HEK293 (cell line): ENCODE measurements around the gene DENND1A.

Experiments used
- CTCF ChIA-PET: fragments of 350-600 bp; formaldehyde crosslinking; extraction: SDS; loops from one replicate; lab custom pipeline; 2021; ENCODE audit warnings: antibody characterized with exemption; lab: Yijun Ruan, JAX
- POLR2A ChIA-PET: fragments of 300-600 bp; formaldehyde crosslinking; extraction: SDS; loops from one replicate; lab custom pipeline; 2020; ENCODE audit warnings: antibody characterized with exemption, inconsistent platforms; lab: Yijun Ruan, JAX
- H3K27ac ChIP-seq: fragments of 200-500 bp; sonication (Bioruptor generic); 2 replicates; pipeline ENCODE4 v1.5.1; 2014; ENCODE audit warnings: low read depth, low read length, control low read depth, inconsistent platforms; ENCODE audit errors: extremely low read depth
- H3K36me3 ChIP-seq, 2 experiments: fragments of 200-500 bp in 1 of 2; sonication (Bioruptor generic) in 1 of 2; 1 replicate in 1 of 2; 2 replicates in 1 of 2; pipeline ENCODE4 v1.5.1; 2014 to 2017; ENCODE audit warnings: inconsistent platforms in 2 of 2, low read length in 2 of 2; ENCODE audit not compliant: control insufficient read depth in 2 of 2, insufficient read depth in 1 of 2
- H3K4me1 ChIP-seq: fragments of 200-500 bp; sonication (Bioruptor generic); 2 replicates; pipeline ENCODE4 v1.5.1; 2014; ENCODE audit warnings: mild to moderate bottlenecking, low read length, inconsistent platforms; ENCODE audit not compliant: control insufficient read depth, insufficient read depth
- H3K4me3 ChIP-seq: 2 replicates; pipeline ENCODE4 v1.5.1; 2011; ENCODE audit warnings: low read depth, mild to moderate bottlenecking, control low read depth, low read length, moderate library complexity
- H3K9me3 ChIP-seq: fragments of 200-500 bp; sonication (Bioruptor generic); 2 replicates; pipeline ENCODE4 v1.5.1; 2014; ENCODE audit warnings: low read depth, low read length, inconsistent platforms; ENCODE audit not compliant: control insufficient read depth, insufficient read depth
- HOXA7 ChIP-seq: sonication (generic); formaldehyde crosslinking; IDR thresholded peaks from 2 replicates; pipeline ENCODE4 v1.8.1; 2022; ENCODE audit warnings: missing genetic modification reagents, borderline replicate concordance
- KLF7 ChIP-seq: fragments of 450-650 bp; formaldehyde crosslinking; IDR thresholded peaks from 2 replicates; pipeline ENCODE4 v1.5.1; 2016; ENCODE audit warnings: missing biosample characterization, missing genetic modification characterization, borderline replicate concordance
- PRDM6 ChIP-seq: fragments of 450-650 bp; formaldehyde crosslinking; IDR thresholded peaks from 2 replicates; pipeline ENCODE4 v1.5.1; 2017; ENCODE audit warnings: missing biosample characterization, missing genetic modification characterization
- SCRT1 ChIP-seq: fragments of 450-650 bp; formaldehyde crosslinking; IDR thresholded peaks from 2 replicates; pipeline ENCODE4 v1.5.1; 2016; ENCODE audit warnings: missing biosample characterization, missing genetic modification characterization, borderline replicate concordance
- SCRT2 ChIP-seq: fragments of 450-650 bp; formaldehyde crosslinking; IDR thresholded peaks from 2 replicates; pipeline ENCODE4 v1.5.1; 2016; ENCODE audit warnings: missing biosample characterization, missing genetic modification characterization
- TRIM28 ChIP-seq: IDR thresholded peaks from 2 replicates; pipeline ENCODE4 v1.6.1; 2011; ENCODE audit warnings: low read length, control low read depth, borderline replicate concordance
- ZBTB1 ChIP-seq: fragments of 450-650 bp; formaldehyde crosslinking; IDR thresholded peaks from 2 replicates; pipeline ENCODE4 v1.5.1; 2016; ENCODE audit warnings: missing biosample characterization, missing genetic modification characterization
- ZBTB21 ChIP-seq: fragments of 450-650 bp; formaldehyde crosslinking; IDR thresholded peaks from 2 replicates; pipeline ENCODE4 v1.5.1; 2017; ENCODE audit warnings: missing biosample characterization, missing genetic modification characterization
- ZBTB8A ChIP-seq: fragments of 450-650 bp; formaldehyde crosslinking; IDR thresholded peaks from 2 replicates; pipeline ENCODE4 v1.5.1; 2016; ENCODE audit warnings: missing biosample characterization, missing genetic modification characterization
- ZEB2 ChIP-seq: fragments of 450-650 bp; formaldehyde crosslinking; IDR thresholded peaks from 2 replicates; pipeline ENCODE4 v1.5.1; 2016; ENCODE audit warnings: missing biosample characterization, missing genetic modification characterization
- ZFHX2 ChIP-seq: fragments of 450-650 bp; formaldehyde crosslinking; conservative IDR thresholded peaks from 2 replicates; pipeline ENCODE4 v1.5.1; 2016; ENCODE audit warnings: missing biosample characterization, missing genetic modification characterization
- ZIC2 ChIP-seq: fragments of 450-650 bp; formaldehyde crosslinking; IDR thresholded peaks from 2 replicates; pipeline ENCODE4 v1.5.1; 2016; ENCODE audit warnings: missing biosample characterization, missing genetic modification characterization
- ZNF169 ChIP-seq: fragments of 450-650 bp; formaldehyde crosslinking; IDR thresholded peaks from 2 replicates; pipeline ENCODE4 v1.5.1; 2016; ENCODE audit warnings: missing biosample characterization, missing genetic modification characterization
- ZNF19 ChIP-seq: fragments of 450-650 bp; formaldehyde crosslinking; IDR thresholded peaks from 2 replicates; pipeline ENCODE4; 2016; ENCODE audit warnings: missing biosample characterization, missing genetic modification characterization, low read depth
- ZNF223 ChIP-seq: fragments of 450-650 bp; formaldehyde crosslinking; IDR thresholded peaks from 2 replicates; pipeline ENCODE4 v1.5.1; 2016; ENCODE audit warnings: missing biosample characterization, missing genetic modification characterization
- ZNF394 ChIP-seq: fragments of 450-650 bp; formaldehyde crosslinking; IDR thresholded peaks from 2 replicates; pipeline ENCODE4 v1.5.1; 2016; ENCODE audit warnings: missing biosample characterization, missing genetic modification characterization, mild to moderate bottlenecking, moderate library complexity, borderline replicate concordance
- ZNF416 ChIP-seq: fragments of 450-650 bp; formaldehyde crosslinking; IDR thresholded peaks from 2 replicates; pipeline ENCODE4 v1.5.1; 2016; ENCODE audit warnings: missing biosample characterization, missing genetic modification characterization
- ZNF513 ChIP-seq: fragments of 450-650 bp; IDR thresholded peaks from 2 replicates; pipeline ENCODE4 v1.5.1; 2018; ENCODE audit warnings: missing biosample characterization, missing genetic modification characterization
- ZNF521 ChIP-seq: fragments of 450-650 bp; formaldehyde crosslinking; IDR thresholded peaks from 2 replicates; pipeline ENCODE4 v1.5.1; 2017; ENCODE audit warnings: missing biosample characterization, mild to moderate bottlenecking, missing genetic modification characterization
- ZNF660 ChIP-seq: fragments of 450-650 bp; IDR thresholded peaks from 2 replicates; pipeline ENCODE4 v1.5.1; 2018; ENCODE audit warnings: missing biosample characterization, mild to moderate bottlenecking, missing genetic modification characterization
- ZNF677 ChIP-seq: fragments of 450-650 bp; IDR thresholded peaks from 2 replicates; pipeline ENCODE4 v1.5.0; 2018; ENCODE audit warnings: missing biosample characterization, mild to moderate bottlenecking, missing genetic modification characterization, moderate library complexity
- TF ChIP-seq, protein P1 (sequence below): fragments of 450-650 bp; formaldehyde crosslinking; IDR thresholded peaks from 2 replicates; pipeline ENCODE4 v1.5.1; 2016; ENCODE audit warnings: missing biosample characterization, missing genetic modification characterization, borderline replicate concordance
- TF ChIP-seq, protein P2 (sequence below): fragments of 450-650 bp; formaldehyde crosslinking; IDR thresholded peaks from 2 replicates; pipeline ENCODE4 v1.5.1; 2017; ENCODE audit warnings: missing biosample characterization, missing genetic modification characterization

Gene DENND1A

DNA sequence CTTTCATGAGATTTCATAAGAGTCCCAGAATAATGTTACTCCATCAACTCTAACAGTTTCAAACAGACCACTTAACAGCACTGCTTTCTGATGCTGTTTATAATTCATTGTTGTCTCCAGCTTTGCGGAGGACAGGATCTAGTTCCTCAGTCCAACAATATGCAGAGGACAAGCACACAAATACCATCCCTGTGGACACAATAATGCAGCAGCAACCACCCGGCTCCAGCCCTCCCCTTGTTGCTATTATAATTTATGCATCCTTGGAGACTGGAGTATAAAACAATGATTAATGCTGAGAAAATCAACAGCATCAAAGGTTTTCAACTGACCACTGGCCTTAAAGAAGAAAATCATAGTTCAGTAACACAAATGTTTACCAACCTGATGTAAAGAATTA, 108.3 kb downstream of the DENND1A start (continued):
- TF ChIP-seq, protein P1, sequence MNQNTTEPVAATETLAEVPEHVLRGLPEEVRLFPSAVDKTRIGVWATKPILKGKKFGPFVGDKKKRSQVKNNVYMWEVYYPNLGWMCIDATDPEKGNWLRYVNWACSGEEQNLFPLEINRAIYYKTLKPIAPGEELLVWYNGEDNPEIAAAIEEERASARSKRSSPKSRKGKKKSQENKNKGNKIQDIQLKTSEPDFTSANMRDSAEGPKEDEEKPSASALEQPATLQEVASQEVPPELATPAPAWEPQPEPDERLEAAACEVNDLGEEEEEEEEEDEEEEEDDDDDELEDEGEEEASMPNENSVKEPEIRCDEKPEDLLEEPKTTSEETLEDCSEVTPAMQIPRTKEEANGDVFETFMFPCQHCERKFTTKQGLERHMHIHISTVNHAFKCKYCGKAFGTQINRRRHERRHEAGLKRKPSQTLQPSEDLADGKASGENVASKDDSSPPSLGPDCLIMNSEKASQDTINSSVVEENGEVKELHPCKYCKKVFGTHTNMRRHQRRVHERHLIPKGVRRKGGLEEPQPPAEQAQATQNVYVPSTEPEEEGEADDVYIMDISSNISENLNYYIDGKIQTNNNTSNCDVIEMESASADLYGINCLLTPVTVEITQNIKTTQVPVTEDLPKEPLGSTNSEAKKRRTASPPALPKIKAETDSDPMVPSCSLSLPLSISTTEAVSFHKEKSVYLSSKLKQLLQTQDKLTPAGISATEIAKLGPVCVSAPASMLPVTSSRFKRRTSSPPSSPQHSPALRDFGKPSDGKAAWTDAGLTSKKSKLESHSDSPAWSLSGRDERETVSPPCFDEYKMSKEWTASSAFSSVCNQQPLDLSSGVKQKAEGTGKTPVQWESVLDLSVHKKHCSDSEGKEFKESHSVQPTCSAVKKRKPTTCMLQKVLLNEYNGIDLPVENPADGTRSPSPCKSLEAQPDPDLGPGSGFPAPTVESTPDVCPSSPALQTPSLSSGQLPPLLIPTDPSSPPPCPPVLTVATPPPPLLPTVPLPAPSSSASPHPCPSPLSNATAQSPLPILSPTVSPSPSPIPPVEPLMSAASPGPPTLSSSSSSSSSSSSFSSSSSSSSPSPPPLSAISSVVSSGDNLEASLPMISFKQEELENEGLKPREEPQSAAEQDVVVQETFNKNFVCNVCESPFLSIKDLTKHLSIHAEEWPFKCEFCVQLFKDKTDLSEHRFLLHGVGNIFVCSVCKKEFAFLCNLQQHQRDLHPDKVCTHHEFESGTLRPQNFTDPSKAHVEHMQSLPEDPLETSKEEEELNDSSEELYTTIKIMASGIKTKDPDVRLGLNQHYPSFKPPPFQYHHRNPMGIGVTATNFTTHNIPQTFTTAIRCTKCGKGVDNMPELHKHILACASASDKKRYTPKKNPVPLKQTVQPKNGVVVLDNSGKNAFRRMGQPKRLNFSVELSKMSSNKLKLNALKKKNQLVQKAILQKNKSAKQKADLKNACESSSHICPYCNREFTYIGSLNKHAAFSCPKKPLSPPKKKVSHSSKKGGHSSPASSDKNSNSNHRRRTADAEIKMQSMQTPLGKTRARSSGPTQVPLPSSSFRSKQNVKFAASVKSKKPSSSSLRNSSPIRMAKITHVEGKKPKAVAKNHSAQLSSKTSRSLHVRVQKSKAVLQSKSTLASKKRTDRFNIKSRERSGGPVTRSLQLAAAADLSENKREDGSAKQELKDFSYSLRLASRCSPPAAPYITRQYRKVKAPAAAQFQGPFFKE (tag by site-specific recombination), result no peak
- TF ChIP-seq ZNF416 (tag by site-specific recombination) (no peak), ZIC2 (tag by site-specific recombination) (no peak), ZNF521 (tag by site-specific recombination) (no peak), ZNF513 (tag by site-specific recombination) (no peak), ZNF19 (tag by site-specific recombination) (no peak)
- TF ChIP-seq, protein P2, sequence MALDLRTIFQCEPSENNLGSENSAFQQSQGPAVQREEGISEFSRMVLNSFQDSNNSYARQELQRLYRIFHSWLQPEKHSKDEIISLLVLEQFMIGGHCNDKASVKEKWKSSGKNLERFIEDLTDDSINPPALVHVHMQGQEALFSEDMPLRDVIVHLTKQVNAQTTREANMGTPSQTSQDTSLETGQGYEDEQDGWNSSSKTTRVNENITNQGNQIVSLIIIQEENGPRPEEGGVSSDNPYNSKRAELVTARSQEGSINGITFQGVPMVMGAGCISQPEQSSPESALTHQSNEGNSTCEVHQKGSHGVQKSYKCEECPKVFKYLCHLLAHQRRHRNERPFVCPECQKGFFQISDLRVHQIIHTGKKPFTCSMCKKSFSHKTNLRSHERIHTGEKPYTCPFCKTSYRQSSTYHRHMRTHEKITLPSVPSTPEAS, result no peak

GRCh38 chr9:123820139-123820538, 109.8 kb downstream of the DENND1A start:
- no peak overlapping the region for H3K27ac ChIP-seq
- TF ChIP-seq ZBTB21 (tag by site-specific recombination), result no peak
- TF ChIP-seq ZNF169 (tag by site-specific recombination), result no peak
- TF ChIP-seq ZNF394 (tag by site-specific recombination), result no peak
- TF ChIP-seq ZEB2 (tag by site-specific recombination), result no peak
- TF ChIP-seq ZNF660, result no peak
- TF ChIP-seq TRIM28, result no peak
- no peak for TF ChIP-seq ZBTB1 (tag by site-specific recombination)
- TF ChIP-seq HOXA7 (CRISPR knock-in tag), result no peak
- POLR2A ChIA-PET, result no interaction called here
- no peaks in the 10 kb centered on the region for H3K9me3 ChIP-seq
- CTCF ChIA-PET, result interaction anchor here (0.6 kb wide), 1 partner anchor 40 kb away, joined by 3 read pairs; no protein-coding TSS in a partner anchor
- no peaks in the 10 kb centered on the region for H3K36me3 ChIP-seq
- H3K4me1 ChIP-seq, result peaks cover 5% of the 10 kb centered on the region
- no peak overlapping the region for H3K4me3 ChIP-seq

DNA sequence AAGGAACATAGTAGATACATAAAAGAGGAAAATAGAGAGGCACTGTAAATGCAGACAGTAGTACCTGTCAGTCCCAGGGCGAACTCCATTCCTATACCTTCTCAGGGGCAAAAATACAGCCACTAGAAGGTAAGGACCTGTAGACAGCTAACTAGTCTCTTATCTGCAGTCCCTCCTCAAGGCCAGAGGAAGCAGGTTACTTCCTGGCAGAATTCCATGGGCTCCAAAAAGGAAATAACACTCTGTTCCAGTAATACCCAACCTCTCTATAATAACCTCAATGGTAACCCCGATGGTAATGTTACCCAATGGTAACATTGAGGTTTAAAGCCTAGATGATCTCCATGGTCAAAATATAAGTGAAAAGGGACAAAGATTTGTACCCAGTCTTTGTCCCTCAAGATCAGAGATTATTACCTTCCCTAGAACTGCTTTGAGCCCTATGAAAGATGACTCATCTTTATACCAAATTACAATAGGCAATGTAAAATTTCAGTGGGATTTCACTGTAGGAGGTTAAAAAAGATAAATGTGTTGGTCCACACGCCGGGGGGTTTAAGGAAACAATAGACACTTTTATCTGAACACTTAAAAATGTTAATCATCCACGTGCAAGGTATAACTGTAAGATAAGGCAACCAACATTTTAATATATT, 113.0 kb downstream of the DENND1A start:
- H3K4me3 ChIP-seq, result no peak overlapping the region
- no peaks in the 10 kb centered on the region for H3K9me3 ChIP-seq
- POLR2A ChIA-PET, result interaction anchor here (1.1 to 1.2 kb wide), 2 partner anchors 9 to 32 kb away, joined by 3 read pairs; no protein-coding TSS in a partner anchor
- CTCF ChIA-PET, result interaction anchor here (0.6 to 1.0 kb wide), 2 partner anchors 7 to 22 kb away, joined by 3 read pairs; no protein-coding TSS in a partner anchor
- H3K4me1 ChIP-seq, result peaks cover 5% of the 10 kb centered on the region
- no peaks in the 10 kb centered on the region for H3K36me3 ChIP-seq
- no peak overlapping the region for H3K27ac ChIP-seq
- no peak for TF ChIP-seq ZNF223
- TF ChIP-seq SCRT1, result no peak
- peak; percentile 78 for TF ChIP-seq PRDM6
- no peak for TF ChIP-seq ZNF677 (tag by site-specific recombination)
- TF ChIP-seq SCRT2 (tag by site-specific recombination), result no peak; the same call in 1 of the 2 replicates
- TF ChIP-seq ZFHX2 (tag by site-specific recombination), result peak; percentile 46; the same call in 1 of the 2 replicates
- no peak for TF ChIP-seq TRIM28
- no peak for TF ChIP-seq ZBTB21 (tag by site-specific recombination)
- no peak for TF ChIP-seq KLF7 (tag by site-specific recombination)
- no peak for TF ChIP-seq ZNF660
- TF ChIP-seq ZBTB8A (tag by site-specific recombination), result no peak
- TF ChIP-seq ZIC2 (tag by site-specific recombination), result 0 out of 2 replicates have a peak, but pooled peaks have one; percentile 24
